HUDEP-2 (cell line): Measurements from ENCODE around the gene BEST1.

Source experiments
- DNase-seq, 76 experiments: peaks; one replicate each; lab custom pipeline; 2025; ENCODE audit not compliant: unreplicated experiment in 76 of 76; lab: John Stamatoyannopoulos, UW

BEST1 gene

GRCh38 chr11:61914471-61915171, 35.5 kb upstream of the BEST1 start:
- DNase-seq: no peak

DNA sequence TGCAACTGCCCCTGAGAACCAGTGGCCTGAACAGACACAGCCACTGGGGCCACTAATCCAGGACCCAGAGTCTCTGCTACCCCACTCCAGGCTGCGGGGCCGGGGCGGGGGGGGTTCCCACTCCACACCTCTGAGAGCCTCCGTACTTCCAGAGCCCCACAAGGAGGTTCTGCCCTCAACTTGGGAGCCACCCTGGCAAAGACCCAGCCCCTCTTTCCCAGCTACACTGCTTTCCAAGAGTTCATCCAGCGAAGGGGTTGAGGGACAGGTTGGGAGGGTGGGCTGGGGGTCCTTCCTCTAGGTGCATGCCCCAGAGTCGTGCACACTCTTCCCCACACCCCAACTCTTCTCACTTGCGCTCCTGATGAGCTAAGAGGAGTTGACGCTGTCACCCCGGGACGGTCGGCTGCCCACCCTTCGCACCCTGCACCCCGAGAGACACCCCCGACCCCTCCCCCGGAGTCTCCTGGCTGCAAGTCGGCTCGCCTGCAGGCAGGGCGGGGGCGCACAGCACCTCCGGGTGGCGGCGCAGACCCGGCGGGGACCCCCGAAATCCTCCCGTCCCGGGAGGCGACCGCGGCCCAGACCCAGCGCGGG, 33.3 kb upstream of the BEST1 start:
- peak in 1 of 76 experiments; percentile 12 for DNase-seq

DNA sequence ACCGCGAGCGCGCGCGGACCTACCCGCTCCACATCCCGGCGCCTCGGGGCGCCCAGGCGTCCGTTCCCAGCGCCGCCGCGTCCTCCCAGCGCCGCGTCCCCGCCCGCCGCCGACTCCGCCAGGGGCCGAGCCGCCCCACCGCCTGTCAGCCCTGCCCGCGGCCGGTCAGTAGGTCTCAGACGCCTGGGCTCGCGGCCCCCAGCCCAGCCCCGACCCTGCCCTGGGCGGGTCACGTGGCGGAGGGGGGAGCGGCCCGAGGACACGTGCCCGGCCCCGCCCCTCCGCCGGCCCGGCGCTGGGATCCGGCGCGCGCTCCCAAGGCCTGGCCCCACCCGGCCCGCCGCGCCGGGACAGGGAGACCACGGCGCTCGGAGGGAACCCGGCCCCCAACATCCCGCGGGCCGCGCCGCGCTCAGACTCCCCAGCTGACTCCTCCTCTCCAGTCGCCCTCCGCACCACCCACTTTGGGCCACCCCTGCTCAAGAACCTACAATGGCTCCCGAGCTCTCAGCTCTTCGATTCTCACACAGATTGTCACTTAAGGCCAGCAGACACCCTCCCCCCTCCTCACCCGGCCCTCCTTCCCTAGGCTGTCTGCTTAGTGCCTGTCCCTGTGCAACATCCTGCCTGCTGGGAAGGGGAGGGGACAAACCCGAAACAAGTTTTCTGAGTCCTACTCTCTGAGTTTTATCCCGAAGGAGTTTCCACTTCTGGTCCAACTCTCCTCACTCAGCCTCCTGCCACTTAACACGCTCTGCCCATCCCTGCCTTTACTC, 32.6 kb upstream of the BEST1 start, which contains the start of gene RAB3IL1:
RAB3IL1 (minus strand) TSS at position 233 of the 776 bp plus-strand sequence; CDS start at position 34, 199 bp downstream.
- peak in 26 of 76 experiments; percentile 7 to 66 (median 31) for DNase-seq

DNA sequence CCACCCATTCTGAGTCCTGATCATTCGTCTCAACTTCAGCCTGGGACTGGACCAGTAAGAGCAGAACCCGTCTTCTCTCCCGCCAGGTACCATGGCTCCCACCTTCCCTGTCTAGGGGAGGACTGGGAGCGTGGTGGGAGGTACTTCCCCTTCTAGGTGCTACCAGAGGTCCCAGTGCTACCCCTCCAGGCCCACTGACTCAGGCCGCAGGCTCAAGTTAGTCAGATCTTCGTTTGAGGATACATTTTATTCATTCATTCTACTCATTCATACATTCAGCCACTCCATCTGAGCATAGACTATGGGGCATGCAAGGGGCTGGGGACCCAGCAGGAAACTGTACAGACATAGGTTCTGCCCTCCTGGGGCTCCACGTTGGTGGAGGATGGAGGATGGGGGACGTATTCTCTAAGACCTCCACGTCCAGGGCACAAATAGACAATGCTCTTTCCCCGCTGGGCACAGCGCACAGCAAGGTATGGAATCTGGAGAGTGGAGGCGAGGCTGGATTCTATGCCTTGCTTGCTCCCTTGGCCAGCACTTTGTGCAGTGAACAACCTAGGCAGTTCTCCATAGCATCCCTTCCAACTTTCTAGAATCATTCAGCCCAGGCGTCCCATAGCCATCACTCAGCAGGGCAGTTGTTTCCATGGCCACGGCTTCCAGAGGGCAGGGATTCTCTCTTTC, 31.8 kb upstream of the BEST1 start:
- no peak for DNase-seq

GRCh38 chr11:61918938-61919704, 31.0 kb upstream of the BEST1 start:
- DNase-seq: peak in 29 of 76 experiments; percentile 9 to 51 (median 30)

DNA sequence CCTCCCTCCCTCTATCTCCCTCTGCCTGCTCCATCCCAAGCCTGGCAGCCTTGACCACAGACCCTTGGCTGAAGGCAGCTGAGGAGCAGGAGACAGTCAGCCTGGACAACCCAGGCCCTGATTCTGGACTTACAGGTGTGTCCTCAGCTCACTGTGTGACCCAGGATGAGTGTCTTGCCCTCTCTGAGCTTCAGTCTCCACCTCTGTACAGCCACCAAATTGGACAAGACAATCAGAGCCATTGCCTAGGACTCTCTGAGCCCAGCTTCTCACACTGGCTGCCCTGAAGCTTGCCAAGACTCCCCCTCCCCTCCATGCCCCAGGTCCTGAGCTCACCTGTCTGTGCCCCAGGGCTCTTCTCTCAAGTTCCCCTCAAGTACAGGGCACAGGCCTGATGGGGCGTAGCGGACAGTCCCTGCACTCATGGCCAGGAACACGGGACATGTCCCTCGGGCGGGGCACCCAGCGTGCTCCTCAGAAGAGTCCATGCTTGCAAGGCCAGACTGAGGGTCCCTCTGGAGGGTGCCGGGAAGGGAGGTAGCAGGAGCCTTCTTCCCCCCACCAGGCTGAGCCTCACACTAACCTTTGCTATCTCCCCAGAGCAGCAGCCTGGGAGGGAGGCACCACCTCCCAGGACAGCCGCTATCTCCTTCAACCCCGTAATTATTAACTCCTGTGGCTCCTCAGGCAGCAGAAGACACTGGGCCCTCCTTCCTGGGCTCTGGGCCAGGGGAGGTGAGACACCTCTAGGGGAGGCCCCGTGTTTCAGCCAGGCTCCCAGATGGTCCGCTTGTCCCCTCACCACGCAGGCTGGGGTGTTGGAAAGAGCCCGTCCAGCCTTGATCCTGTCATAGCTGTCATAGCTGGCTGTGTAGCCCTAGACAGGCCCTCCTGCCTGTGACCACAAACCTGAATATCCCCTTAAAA, 30.2 kb upstream of the BEST1 start:
- peak in 73 of 76 experiments; percentile 27 to 87 (median 75) for DNase-seq

- DNase-seq: peak in 1 of 76 experiments; percentile 2
These were observed 28.7 kb upstream of the BEST1 start for GRCh38 chr11:61921446-61921845.

DNA sequence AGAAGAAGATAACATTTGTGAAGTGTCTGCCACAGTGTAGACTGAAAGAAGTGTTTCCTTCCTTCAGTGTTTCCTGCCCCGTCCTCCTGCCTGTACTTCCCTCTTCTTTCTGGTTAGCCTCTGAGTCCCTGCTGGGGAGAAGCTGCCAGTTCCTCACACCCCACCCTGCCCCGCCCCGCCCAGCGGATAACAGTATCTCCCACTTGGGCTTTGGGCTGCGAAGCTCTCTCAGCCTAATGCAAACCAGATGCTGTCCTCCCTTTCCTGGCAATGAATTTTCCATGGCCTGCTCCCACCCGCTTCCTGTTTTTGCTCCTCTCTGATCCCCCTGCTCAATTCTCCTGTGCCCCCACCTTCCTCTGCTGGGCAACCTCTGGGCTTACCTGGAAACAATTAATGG, 27.6 kb upstream of the BEST1 start:
- peak in 69 of 76 experiments; percentile 14 to 83 (median 67) for DNase-seq

DNA sequence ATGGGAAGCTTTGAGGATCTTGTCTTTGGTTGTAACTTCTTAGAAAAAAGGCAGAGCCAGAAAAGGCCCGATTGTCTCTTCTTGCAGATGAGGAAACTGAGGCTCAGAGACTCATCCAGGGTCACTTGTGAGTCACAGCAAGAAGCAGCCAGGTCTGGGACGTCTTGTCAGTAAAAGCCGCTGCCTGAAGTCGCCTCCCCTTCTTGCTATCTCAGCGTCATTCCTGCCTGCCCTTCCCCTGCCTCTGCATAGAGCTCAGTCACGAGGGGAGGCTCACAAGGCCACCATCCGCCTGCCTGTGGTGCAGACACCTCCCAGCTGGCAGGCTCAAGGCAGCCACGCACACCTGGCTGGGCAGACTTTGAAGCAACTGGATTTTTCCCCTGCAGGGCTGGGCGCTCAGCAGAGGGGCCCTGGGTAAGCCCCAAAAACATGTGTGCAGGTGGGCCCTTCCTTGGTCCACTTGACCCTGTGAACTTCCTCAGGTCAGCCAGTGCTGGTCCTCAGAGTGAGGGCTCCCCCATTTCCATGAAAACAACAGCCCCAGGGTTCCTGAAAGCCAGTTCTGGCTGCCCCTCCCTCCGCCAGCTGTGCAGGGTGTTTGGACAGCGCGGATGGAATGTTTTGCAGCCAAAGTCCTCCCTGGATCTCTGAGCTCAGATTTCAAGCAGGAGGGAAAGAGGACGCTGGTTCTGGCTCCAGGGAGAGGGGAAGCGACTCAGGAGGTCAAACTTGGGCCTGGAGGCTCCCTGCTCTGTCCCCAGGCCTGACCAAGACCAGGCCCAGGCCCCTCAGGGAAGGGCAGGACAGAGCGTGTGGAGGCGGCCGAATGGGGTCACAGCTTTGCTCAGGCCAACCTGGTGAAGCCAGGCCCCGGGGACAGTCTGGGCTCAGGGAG, 26.7 kb upstream of the BEST1 start:
- peak in 74 of 76 experiments; percentile 29 to 91 (median 80) for DNase-seq

DNA sequence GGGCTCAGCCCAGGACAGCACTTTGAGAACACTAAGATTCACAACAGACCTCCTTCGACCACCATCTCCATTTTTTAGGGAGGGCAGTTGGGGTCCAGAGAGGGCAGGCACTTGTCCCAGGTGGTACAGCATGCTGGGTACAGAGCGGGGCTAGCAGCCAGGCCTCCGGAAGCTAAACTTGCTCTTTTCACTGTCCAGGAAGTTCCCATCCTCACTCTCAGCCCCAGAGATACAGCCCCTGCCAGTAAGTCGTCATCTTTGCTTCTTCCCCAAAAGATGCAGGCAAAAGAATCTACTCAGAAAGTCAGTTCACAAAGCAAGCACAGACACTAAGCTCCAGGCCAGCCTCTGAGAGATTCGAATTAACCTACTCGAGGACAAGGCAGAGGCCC, 26.1 kb upstream of the BEST1 start:
- DNase-seq: no peak

- no peak for DNase-seq
These were observed 24.4 kb upstream of the BEST1 start for GRCh38 chr11:61925736-61926135.

GRCh38 chr11:61926235-61926634, 23.9 kb upstream of the BEST1 start:
- DNase-seq: no peak

DNA sequence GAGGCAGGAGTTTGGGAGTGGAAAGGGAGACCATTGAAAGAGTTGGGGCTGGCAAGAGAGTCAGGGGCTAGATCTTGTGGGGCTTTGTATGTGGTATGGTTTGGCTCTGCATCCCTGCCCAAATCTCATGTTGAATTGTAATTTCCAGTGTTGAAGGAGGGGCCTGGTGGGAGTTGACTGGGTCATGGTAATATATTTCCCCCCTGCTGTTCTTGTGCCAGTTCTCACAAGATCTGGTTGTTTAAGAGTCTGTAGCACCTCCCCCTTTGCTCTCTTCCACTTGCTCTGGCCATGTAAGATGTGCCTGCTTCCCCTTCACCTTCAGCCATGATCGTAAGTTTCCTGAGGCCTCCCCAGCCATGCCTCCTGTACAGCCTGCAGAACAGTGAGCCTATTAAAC, 22.6 kb upstream of the BEST1 start:
- DNase-seq: peak in 2 of 76 experiments; percentile 12 to 19

GRCh38 chr11:61928606-61929005, 21.5 kb upstream of the BEST1 start:
- no peak for DNase-seq

- DNase-seq: no peak
These were observed 19.2 kb upstream of the BEST1 start for GRCh38 chr11:61930933-61931332.

DNA sequence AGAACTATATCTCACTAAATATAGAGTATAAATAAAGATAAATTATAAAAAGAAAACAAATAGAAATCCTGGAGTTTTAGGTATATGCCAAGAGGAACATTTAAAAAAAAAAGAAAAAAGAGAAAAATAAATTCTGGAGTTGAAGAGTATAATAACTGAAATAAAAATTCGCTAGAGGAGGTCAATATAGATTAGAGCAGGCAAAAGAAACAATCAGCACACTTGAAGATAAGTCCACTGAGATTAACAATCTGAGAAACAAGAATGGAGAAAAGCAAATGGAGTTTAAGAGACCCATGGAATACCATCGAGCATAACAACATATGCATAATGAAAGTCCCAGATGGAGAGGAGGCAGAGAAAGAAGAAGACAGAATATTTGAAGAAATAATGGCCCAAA, 14.3 kb upstream of the BEST1 start:
- DNase-seq: no peak

- no peak for DNase-seq
These were observed 9.7 kb upstream of the BEST1 start for GRCh38 chr11:61940466-61940865.

DNA sequence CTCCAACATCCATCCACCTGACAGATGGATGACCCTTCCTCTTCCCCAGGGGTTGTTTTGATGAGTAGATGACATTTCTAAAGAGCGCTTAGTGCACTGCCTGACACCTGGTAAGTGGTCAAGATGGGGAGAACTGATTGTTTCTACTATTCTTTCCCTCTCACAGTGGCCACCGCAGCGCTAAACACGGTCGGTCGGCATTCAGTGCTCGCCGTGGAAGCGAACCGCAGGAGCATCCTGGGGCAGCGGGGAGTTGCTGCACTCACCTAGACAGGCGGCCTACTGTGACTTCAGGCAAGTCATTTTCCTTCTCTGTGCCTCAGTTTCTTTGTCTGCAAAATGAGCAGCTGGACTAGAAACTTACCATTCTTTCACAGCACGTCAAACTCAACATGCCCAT, 5.0 kb upstream of the BEST1 start:
- no peak for DNase-seq
